ENCODE results near the gene NAPG.
"Not testable (repeated sequence)": the region's sequence is repeated elsewhere in the genome, so short reads cannot be mapped to it uniquely, and the experiment has no call there.

NAPG gene

GRCh38 chr18:10525697-10526560, at the start of gene NAPG:
Gene NAPG (plus strand): TSS chr18:10526027. CDS start chr18:10526103, 76 bp downstream.
- DNase-seq = peak; percentile 95

- no peak for DNase-seq
These were observed 49.5 kb upstream of the NAPG start for GRCh38 chr18:10476338-10476791.

GRCh38 chr18:10477121-10477862, 48.5 kb upstream of the NAPG start:
- no peak for DNase-seq

GRCh38 chr18:10477863-10478260, 48.0 kb upstream of the NAPG start:
- DNase-seq = no peak

GRCh38 chr18:10481831-10482230, 44.0 kb upstream of the NAPG start:
- no peak for DNase-seq

- no peak for DNase-seq
These were observed 43.4 kb upstream of the NAPG start for GRCh38 chr18:10482363-10482984.

GRCh38 chr18:10482985-10483949, 42.6 kb upstream of the NAPG start:
- DNase-seq = no peak

- no peak for DNase-seq
These were observed 40.4 kb upstream of the NAPG start for GRCh38 chr18:10485475-10485874.

GRCh38 chr18:10486362-10486761, 39.5 kb upstream of the NAPG start:
- no peak for DNase-seq

GRCh38 chr18:10487154-10487553, 38.7 kb upstream of the NAPG start:
- DNase-seq = no peak

GRCh38 chr18:10488017-10488416, 37.8 kb upstream of the NAPG start:
- DNase-seq = no peak

GRCh38 chr18:10490401-10491165, 35.2 kb upstream of the NAPG start:
- DNase-seq = peak; percentile 79

- DNase-seq = no peak
These were observed 29.9 kb upstream of the NAPG start for GRCh38 chr18:10495936-10496335.

GRCh38 chr18:10497206-10497749, 28.5 kb upstream of the NAPG start:
- no peak for DNase-seq

GRCh38 chr18:10499230-10499629, 26.6 kb upstream of the NAPG start:
- DNase-seq = peak; percentile 40

- DNase-seq = no peak
These were observed 25.8 kb upstream of the NAPG start for GRCh38 chr18:10500038-10500437.

GRCh38 chr18:10504723-10505122, 21.1 kb upstream of the NAPG start:
- no peak for DNase-seq

GRCh38 chr18:10505892-10506291, 19.9 kb upstream of the NAPG start:
- not testable (repeated sequence) for DNase-seq

- DNase-seq = no peak
These were observed 17.2 kb upstream of the NAPG start for GRCh38 chr18:10508591-10508990.

GRCh38 chr18:10511236-10511635, 14.6 kb upstream of the NAPG start:
- DNase-seq = no peak

- no peak for DNase-seq
These were observed 11.7 kb upstream of the NAPG start for GRCh38 chr18:10514082-10514481.
